ENCODE data around the gene CRYAB.

DNA sequence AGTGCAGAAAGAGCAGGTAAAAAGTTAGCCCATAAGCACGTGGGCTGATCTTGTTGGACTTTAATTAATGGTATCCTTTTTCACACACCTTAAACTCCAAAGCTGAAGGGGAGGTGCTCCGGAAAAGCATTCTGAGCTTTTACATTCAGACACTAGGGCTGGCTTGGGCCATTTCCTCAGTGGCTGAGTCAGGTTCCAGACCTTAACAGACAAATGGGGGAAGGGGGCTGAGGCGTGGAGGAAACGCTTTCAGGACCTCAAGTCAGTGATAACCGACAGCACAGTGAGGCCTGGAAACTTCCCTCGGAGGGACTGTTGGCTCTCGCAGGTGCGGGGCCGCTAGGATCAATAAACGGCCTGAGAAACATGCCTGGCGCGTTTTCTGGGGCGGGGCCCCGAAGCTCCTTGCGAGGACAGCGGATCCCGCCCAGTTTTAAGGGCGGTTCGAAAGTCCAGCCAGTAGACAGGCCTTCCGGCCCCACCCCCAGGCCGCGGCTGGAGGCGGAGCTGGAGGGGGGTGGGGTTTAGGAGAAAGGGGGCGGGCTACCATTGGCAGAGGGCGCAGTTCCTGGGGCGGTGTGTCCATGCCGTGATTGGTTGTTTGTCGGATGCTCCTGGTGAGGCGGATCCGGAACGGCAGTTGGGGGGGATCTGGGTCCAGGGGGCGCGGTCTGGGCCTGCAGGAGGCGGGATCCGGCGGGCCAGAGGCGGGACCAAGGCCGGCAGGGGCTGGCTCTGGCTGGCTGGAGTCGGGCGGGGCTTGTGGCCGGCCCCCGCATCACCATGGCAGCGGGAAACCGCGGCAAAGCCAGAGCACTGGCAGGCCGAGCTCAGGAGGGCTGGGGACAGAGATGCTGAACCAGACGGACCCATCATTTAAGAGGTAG lies 15.2 kb upstream of the CRYAB start:
- TF ChIP-seq EZH2 (IDR thresholded peaks at IDR 0.05; ENCODE audit: low read depth): no peak
- TF ChIP-seq, protein P1, sequence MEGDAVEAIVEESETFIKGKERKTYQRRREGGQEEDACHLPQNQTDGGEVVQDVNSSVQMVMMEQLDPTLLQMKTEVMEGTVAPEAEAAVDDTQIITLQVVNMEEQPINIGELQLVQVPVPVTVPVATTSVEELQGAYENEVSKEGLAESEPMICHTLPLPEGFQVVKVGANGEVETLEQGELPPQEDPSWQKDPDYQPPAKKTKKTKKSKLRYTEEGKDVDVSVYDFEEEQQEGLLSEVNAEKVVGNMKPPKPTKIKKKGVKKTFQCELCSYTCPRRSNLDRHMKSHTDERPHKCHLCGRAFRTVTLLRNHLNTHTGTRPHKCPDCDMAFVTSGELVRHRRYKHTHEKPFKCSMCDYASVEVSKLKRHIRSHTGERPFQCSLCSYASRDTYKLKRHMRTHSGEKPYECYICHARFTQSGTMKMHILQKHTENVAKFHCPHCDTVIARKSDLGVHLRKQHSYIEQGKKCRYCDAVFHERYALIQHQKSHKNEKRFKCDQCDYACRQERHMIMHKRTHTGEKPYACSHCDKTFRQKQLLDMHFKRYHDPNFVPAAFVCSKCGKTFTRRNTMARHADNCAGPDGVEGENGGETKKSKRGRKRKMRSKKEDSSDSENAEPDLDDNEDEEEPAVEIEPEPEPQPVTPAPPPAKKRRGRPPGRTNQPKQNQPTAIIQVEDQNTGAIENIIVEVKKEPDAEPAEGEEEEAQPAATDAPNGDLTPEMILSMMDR (conservative IDR thresholded peaks at IDR 0.05): no peak
